ENCODE measurements around the gene LRRC36. TPM values are rescaled to one million over a fixed set of nuclear protein-coding genes. Genes with fewer than 3 reads are reported as not detected.
"Not testable (repeated sequence)": the region's sequence is repeated elsewhere in the genome, so short reads cannot be mapped to it uniquely, and the experiment has no call there.

Gene LRRC36
- total and polyA plus RNA-seq, 10 of the 15 experiments (the other 5 are each of a cell fraction or from before 2014, with no cell fraction given): 0.45 to 2.0 (median 0.75) TPM; not detected in 1

GRCh38 chr16:67413978-67414911 lies 87.6 kb downstream of the LRRC36 start:
- BruUV-seq (replicated peaks): no TSS peak

GRCh38 chr16:67415421-67415820 lies 88.8 kb downstream of the LRRC36 start:
- H3K4me1 ChIP-seq (ENCODE audit: control insufficient read depth, insufficient read depth, low read length); intact Hi-C loops (cut with micrococcal nuclease; ENCODE audit: unreplicated experiment); SMC1A ChIA-PET (ENCODE audit: uncharacterized antibody, unreplicated experiment); H3K27ac ChIP-seq (ENCODE audit: control insufficient read depth, insufficient read depth); H3K79me2 ChIP-seq (ENCODE audit: control insufficient read depth, insufficient read depth, low read length); H3K4me3 ChIP-seq; H2AFZ ChIP-seq (ENCODE audit: control insufficient read depth, low read depth, low read length); RAD21 ChIA-PET (ENCODE audit: unreplicated experiment); H3K9me3 ChIP-seq (replicated peaks; ENCODE audit: control insufficient read depth, insufficient read depth, low read length); H3K36me3 ChIP-seq (ENCODE audit: control insufficient read depth in 2 of 2, insufficient read depth in 2 of 2, low read length in 1 of 2); ATAC-seq; BruUV-seq (replicated peaks); H3K9ac ChIP-seq (ENCODE audit: control insufficient read depth, insufficient read depth, low read length); H3K27me3 ChIP-seq (replicated peaks in 1 of 2; ENCODE audit: control insufficient read depth in 2 of 2, insufficient read depth in 2 of 2, low read length in 1 of 2); DNase-seq (ENCODE audit: low read depth, low spot score); FAIRE-seq; H4K20me1 ChIP-seq (ENCODE audit: control insufficient read depth, insufficient read depth); POLR2A ChIA-PET: not testable (repeated sequence)
- in situ Hi-C loops (cut with MboI): loop anchor here (25.0 kb wide), 1 partner anchor 428 kb away; the partner anchor contains the start of gene CES4A
- WGBS (ENCODE audit: insufficient coverage, insufficient replicate concordance, low lambda C conversion rate, missing lambda C conversion rate): 92% methylated on average over 19 of the region's 19 CpGs
- CTCF ChIA-PET: interaction anchor here (0.6 to 3.7 kb wide), 2 partner anchors 13 to 101 kb away, joined by 3 to 13 read pairs; no protein-coding TSS in a partner anchor
- H3K4me2 ChIP-seq (ENCODE audit: control insufficient read depth, insufficient read depth): peak overlapping the region; percentile 87

More at GRCh38 chr16:67413978-67414911, 87.6 kb downstream of the LRRC36 start:
- SMC1A ChIA-PET (ENCODE audit: uncharacterized antibody, unreplicated experiment): interaction anchor here (1.6 kb wide), 1 partner anchor 153 kb away, joined by 6 read pairs; no protein-coding TSS in a partner anchor
- Histone ChIP-seq H4K20me1 (ENCODE audit: control insufficient read depth, insufficient read depth) (no peaks in the 10 kb centered on the region), H3K27ac (ENCODE audit: control insufficient read depth, insufficient read depth) (no peak overlapping the region), H2AFZ (ENCODE audit: control insufficient read depth, low read depth, low read length) (no peak overlapping the region), H3K27me3 (replicated peaks in 1 of 2; ENCODE audit: control insufficient read depth in 2 of 2, insufficient read depth in 2 of 2, low read length in 1 of 2) (peaks cover 1 to 4% of the 10 kb centered on the region in 2 experiments; a peak in 3 of 4 replicates), H3K79me2 (ENCODE audit: control insufficient read depth, insufficient read depth, low read length) (no peaks in the 10 kb centered on the region), H3K9ac (ENCODE audit: control insufficient read depth, insufficient read depth, low read length) (no peak overlapping the region), H3K4me2 (ENCODE audit: control insufficient read depth, insufficient read depth) (no peak overlapping the region), H3K36me3 (ENCODE audit: control insufficient read depth in 2 of 2, insufficient read depth in 2 of 2, low read length in 1 of 2) (no peaks in the 10 kb centered on the region), H3K4me3 (no peak overlapping the region), H3K4me1 (ENCODE audit: control insufficient read depth, insufficient read depth, low read length) (peaks cover 7% of the 10 kb centered on the region; the same call in 1 of the 2 replicates), H3K9me3 (replicated peaks; ENCODE audit: control insufficient read depth, insufficient read depth, low read length) (no peaks in the 10 kb centered on the region)
- POLR2A ChIA-PET: no interaction called here
- FAIRE-seq: no peak
- no peak for DNase-seq (ENCODE audit: low read depth, low spot score)
- ATAC-seq: no peak
- CTCF ChIA-PET: interaction anchor here (0.5 to 3.7 kb wide), 4 partner anchors 14 to 651 kb away, joined by 3 to 13 read pairs (median 5); no protein-coding TSS in a partner anchor
- TF ChIP-seq CHD2 (IDR thresholded peaks at IDR 0.05; ENCODE audit: borderline replicate concordance, low read depth, low read length) (no peak), NKRF (conservative IDR thresholded peaks at IDR 0.05) (no peak), MEF2A (IDR thresholded peaks at IDR 0.05; ENCODE audit: insufficient read depth, low read depth, low read length) (no peak), TBL1XR1 (IDR thresholded peaks at IDR 0.05; ENCODE audit: low read depth, low read length) (no peak), NR2F1 (conservative IDR thresholded peaks at IDR 0.05) (no peak), TAF1 (IDR thresholded peaks at IDR 0.05; ENCODE audit: borderline replicate concordance, low read depth, low read length) (no peak), SPI1 (IDR thresholded peaks at IDR 0.05; ENCODE audit: borderline replicate concordance, insufficient read depth, low read depth, low read length) (peak; percentile 53; the same call in 1 of the 2 replicates), YBX1 (IDR thresholded peaks at IDR 0.05) (no peak)
- in situ Hi-C loops (cut with MboI) (loop anchor here (25.0 kb wide), 1 partner anchor 427 kb away; the partner anchor contains the start of gene CES4A), intact Hi-C loops (cut with micrococcal nuclease; ENCODE audit: unreplicated experiment) (no loop called here)
- WGBS (ENCODE audit: insufficient coverage, insufficient replicate concordance, low lambda C conversion rate, missing lambda C conversion rate): 23% methylated on average over 6 of the region's 6 CpGs
- RAD21 ChIA-PET (ENCODE audit: unreplicated experiment): no interaction called here
